GM12801 (cell line): ENCODE data around the gene WDR93.

Experiments used
- TF ChIP-seq, protein P1 (sequence below): IDR thresholded peaks from one replicate; pipeline ENCODE4 v1.5.1; 2011; ENCODE audit warnings: control low read depth; ENCODE audit not compliant: insufficient read length; ENCODE audit errors: extremely low read depth

WDR93 gene

GRCh38 chr15:89664441-89665350, 25.9 kb upstream of the WDR93 start:
- TF ChIP-seq, protein P1, sequence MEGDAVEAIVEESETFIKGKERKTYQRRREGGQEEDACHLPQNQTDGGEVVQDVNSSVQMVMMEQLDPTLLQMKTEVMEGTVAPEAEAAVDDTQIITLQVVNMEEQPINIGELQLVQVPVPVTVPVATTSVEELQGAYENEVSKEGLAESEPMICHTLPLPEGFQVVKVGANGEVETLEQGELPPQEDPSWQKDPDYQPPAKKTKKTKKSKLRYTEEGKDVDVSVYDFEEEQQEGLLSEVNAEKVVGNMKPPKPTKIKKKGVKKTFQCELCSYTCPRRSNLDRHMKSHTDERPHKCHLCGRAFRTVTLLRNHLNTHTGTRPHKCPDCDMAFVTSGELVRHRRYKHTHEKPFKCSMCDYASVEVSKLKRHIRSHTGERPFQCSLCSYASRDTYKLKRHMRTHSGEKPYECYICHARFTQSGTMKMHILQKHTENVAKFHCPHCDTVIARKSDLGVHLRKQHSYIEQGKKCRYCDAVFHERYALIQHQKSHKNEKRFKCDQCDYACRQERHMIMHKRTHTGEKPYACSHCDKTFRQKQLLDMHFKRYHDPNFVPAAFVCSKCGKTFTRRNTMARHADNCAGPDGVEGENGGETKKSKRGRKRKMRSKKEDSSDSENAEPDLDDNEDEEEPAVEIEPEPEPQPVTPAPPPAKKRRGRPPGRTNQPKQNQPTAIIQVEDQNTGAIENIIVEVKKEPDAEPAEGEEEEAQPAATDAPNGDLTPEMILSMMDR = no peak

DNA sequence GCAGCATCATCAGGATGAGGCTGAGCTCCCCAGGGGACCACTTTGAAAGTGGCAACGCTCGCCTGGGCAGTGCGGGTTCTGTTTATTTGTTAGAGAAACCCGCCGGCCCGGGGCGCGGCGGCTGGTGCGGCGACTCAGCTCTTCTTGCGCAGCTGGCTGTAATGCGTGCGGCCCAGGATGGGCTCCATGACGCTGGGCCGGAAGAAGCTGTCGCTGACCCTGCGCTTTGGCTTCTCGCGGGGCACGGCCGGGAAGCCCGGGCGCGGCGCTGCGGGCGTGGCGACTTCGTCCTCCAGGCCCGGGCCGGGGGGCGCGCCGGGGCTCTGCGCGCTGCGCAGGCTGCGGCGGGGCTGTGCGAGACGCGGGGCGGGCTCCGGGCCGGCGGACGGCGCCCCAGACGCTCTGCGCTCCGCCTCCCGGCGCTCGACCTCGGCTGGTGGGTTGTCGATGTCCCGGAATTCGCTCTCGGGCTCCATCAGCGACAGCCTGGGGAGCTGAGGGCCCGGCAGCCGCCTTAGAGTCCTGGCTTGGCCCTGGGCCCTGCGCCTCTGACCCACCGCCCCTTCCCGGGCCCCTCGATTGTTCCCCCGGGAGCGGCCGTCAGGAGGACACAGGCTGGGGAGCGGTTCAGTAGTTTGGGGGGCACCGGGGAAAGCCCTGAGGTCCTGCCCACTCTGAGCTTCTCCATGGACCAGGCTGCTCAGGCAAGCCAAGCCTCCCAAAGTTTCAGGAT, 25.0 kb upstream of the WDR93 start:
- TF ChIP-seq, protein P1 = no peak

- TF ChIP-seq, protein P1 = no peak
Measured at GRCh38 chr15:89666184-89666857, 24.3 kb upstream of the WDR93 start.

DNA sequence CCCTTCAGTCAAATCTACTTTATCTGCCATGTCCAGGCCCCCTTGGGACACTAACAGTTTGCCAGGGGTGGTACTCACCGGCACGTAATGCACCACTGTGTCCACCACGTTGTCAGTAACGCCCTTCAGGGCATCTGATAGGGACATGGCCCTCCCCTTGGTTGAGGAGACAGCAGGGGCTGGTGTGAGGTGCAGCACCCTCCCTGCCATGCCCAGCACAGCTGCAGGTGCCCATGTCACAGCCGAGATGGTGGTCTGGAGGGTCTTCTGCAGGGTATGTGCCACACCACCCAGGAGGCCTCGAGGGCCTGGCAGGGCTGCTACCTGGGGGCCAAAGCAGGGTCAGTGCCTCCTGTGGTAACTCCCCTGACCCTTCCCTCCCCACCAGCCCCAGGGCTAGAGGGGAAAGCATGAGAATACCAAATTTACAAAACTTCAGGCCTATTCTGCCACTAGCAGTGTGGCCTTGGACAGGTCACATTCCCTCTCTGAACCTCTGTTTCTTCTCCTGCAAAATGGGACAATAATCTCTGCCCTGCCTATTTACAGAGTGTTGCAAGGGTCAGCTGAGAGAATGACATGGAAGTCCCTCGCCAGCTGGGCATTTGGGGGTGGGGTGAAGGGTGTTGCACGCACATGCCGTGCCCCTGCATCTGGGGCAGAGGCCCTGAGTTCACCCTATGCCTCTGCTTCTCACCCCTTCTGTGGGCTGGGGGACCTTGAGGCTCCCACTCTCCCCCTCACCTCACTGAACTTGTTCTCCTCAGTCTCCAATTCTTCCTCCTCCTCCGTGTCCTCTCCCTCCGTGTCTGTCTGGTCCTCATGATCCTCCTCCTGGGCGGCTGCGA, 23.5 kb upstream of the WDR93 start:
- TF ChIP-seq, protein P1 = no peak

DNA sequence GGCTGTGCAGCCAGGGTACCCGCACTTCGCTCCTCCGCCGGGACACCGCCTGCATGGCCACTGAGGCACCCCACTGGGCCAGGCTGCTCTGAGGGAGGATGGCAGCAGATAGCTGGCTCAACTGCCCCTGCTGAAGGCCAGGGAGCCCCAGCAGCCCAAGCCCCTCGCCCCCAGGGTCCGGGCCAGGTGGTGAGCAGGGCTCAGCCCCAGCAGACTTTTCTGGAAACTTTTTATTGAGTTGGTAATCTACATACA, 23.0 kb upstream of the WDR93 start:
- TF ChIP-seq, protein P1 = no peak

GRCh38 chr15:89668171-89668570, 22.4 kb upstream of the WDR93 start:
- TF ChIP-seq, protein P1 = no peak
